ENCODE data around the gene ADAMTS14. TPM values are rescaled to one million over a fixed set of nuclear protein-coding genes. Genes with fewer than 3 reads are reported as not detected.
A peak's percentile ranks its signal among the peaks of the same experiment; 100 is the strongest.
"Not testable (repeated sequence)": the region's sequence is repeated elsewhere in the genome, so short reads cannot be mapped to it uniquely, and the experiment has no call there.

Gene ADAMTS14
- total RNA-seq, 4 donors from 2014 or later, result 4.2 to 12.1 (median 7.4) TPM

DNA sequence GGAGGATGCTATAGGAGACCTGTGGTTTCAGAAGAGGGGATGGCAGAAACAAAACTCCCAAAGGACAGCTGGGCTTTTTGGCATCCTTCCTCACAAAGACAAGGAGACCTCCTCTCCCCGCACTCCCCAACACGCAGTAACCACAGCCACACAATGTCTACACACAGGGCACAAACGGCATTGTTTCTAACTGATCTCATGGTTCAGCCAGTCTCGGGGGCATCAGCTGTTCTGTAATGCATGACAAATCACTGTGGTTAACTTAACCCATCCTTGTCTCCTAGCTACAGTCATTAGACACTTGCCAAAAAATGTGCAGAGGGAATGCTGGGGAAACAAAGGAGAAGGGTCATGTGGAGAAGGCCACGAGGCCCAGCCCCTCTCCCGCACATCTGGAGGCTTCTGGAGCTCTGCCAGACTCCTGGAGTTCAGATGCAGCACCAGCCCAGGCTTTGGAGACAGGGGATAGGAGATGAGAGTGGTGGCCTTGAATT, 7.6 kb upstream of the ADAMTS14 start:
- no peaks in the 10 kb centered on the region for H3K9me3 ChIP-seq
- H3K4me1 ChIP-seq, result peaks cover 0 to 17% (median 10%) of the 10 kb centered on the region in 4 donors
- peak overlapping the region in 3 of 4 donors; percentile 0 to 73 (median 54) for H3K27ac ChIP-seq
- no peaks in the 10 kb centered on the region for H3K27me3 ChIP-seq
- 12 to 13% methylated on average over 6 of the region's 6 CpGs for WGBS, 2 donors
- DNase-seq (ENCODE audit: low spot score in 2 of 2), result peak in 1 of 2 donors; percentile 34
- no peak for TF ChIP-seq CTCF (IDR thresholded peaks at IDR 0.05)
- TF ChIP-seq EP300 (IDR thresholded peaks at IDR 0.05), result no peak
- TF ChIP-seq POLR2A (IDR thresholded peaks at IDR 0.05), result no peak
- no peak overlapping the region for H3K4me3 ChIP-seq
- H3K36me3 ChIP-seq, result no peaks in the 10 kb centered on the region

GRCh38 chr10:70666960-70667798, 5.1 kb upstream of the ADAMTS14 start:
- TF ChIP-seq POLR2A (IDR thresholded peaks at IDR 0.05) (no peak), EP300 (IDR thresholded peaks at IDR 0.05) (no peak), CTCF (IDR thresholded peaks at IDR 0.05) (no peak)
- Histone ChIP-seq H3K4me3 (no peak overlapping the region), H3K4me1 (peaks cover 0 to 27% (median 10%) of the 10 kb centered on the region in 4 donors), H3K27me3 (peaks cover 0 to 12% of the 10 kb centered on the region in 2 donors), H3K36me3 (no peaks in the 10 kb centered on the region), H3K27ac (no peak overlapping the region), H3K9me3 (no peaks in the 10 kb centered on the region)
- WGBS, 2 donors, result 84 to 88% methylated on average over 7 of the region's 7 CpGs
- DNase-seq (ENCODE audit: low spot score in 2 of 2), result no peak

GRCh38 chr10:70667818-70668217, 4.5 kb upstream of the ADAMTS14 start:
- WGBS, 2 donors, result 91 to 96% methylated on average over 6 of the region's 6 CpGs
- H3K27ac ChIP-seq; DNase-seq (ENCODE audit: low spot score in 2 of 2); H3K9me3 ChIP-seq; H3K4me3 ChIP-seq; H3K36me3 ChIP-seq: not testable (repeated sequence)
- H3K27me3 ChIP-seq, result peaks cover 0 to 12% of the 10 kb centered on the region in 2 donors
- peaks cover 0 to 31% (median 11%) of the 10 kb centered on the region in 4 donors for H3K4me1 ChIP-seq

DNA sequence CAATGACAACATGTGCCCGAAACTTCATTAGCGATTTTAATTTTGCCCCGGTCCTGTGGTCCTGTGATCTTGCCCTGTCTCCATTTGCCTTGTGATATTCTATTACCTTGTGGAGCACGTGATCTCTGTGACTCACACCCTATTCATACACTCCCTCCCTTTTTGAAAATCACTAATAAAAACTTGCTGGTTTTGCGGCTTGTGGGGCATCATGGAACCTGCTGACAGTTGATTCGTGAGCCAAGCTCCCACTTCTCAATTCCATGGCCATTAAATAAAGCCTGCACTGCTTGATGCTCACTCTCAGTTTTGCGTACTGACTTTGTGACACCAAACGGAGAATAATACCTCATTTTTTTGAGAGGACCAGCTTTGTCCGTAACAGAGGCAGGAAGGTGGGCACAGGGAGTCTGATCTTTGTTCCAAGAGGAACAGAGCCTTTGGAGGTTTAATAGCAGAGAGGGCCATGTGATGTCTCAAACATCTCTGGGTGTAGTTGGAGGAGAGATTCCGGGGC, 3.8 kb upstream of the ADAMTS14 start:
- 90 to 93% methylated on average over 10 of the region's 10 CpGs for WGBS, 2 donors
- peaks cover 0 to 35% (median 14%) of the 10 kb centered on the region in 4 donors for H3K4me1 ChIP-seq
- H3K4me3 ChIP-seq, result no peak overlapping the region
- no peak for DNase-seq (ENCODE audit: low spot score in 2 of 2)
- H3K36me3 ChIP-seq, result no peaks in the 10 kb centered on the region
- H3K27me3 ChIP-seq, result peaks cover 0 to 15% of the 10 kb centered on the region in 2 donors
- H3K9me3 ChIP-seq, result no peaks in the 10 kb centered on the region
- TF ChIP-seq EP300 (IDR thresholded peaks at IDR 0.05), result no peak
- no peak for TF ChIP-seq POLR2A (IDR thresholded peaks at IDR 0.05)
- no peak for TF ChIP-seq CTCF (IDR thresholded peaks at IDR 0.05)
- no peak overlapping the region for H3K27ac ChIP-seq

DNA sequence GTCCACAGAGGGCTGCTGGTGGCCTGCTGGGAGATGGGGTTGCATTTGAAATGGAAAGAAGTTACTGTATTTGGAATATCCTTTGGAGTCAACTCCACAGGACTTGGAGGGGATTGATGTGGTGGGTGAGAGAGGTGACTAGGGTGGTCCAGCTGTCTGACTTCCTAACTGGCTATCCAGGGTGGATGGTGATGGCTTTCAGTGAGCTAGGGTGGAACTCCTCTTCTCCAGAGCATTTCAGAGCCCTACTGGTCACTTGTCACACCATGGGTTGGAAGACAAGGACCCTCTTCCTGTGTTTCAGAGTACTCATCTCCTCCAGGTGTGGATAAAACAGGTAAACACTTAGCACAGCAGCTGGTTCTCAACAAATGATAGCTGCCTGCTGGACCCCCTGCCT, 3.3 kb upstream of the ADAMTS14 start:
- no peaks in the 10 kb centered on the region for H3K9me3 ChIP-seq
- no peak overlapping the region for H3K4me3 ChIP-seq
- H3K27ac ChIP-seq, result no peak overlapping the region
- DNase-seq (ENCODE audit: low spot score in 2 of 2), result no peak
- H3K36me3 ChIP-seq, result no peaks in the 10 kb centered on the region
- H3K4me1 ChIP-seq, result peaks cover 0 to 33% (median 12%) of the 10 kb centered on the region in 4 donors
- no peak for TF ChIP-seq EP300 (IDR thresholded peaks at IDR 0.05)
- no peak for TF ChIP-seq POLR2A (IDR thresholded peaks at IDR 0.05)
- no peak for TF ChIP-seq CTCF (IDR thresholded peaks at IDR 0.05)
- peaks cover 0 to 16% of the 10 kb centered on the region in 2 donors for H3K27me3 ChIP-seq

All from tibial nerve (tissue), 4 donors.